ENCODE measurements around the gene TMEM115.

GRCh38 chr3:50389414-50389767 lies 30.1 kb upstream of the TMEM115 start:
- TF ChIP-seq CREB5 (CRISPR knock-in tag; IDR thresholded peaks at IDR 0.05; ENCODE audit: low read depth) (no peak), ARNTL (CRISPR knock-in tag; IDR thresholded peaks at IDR 0.05; ENCODE audit: borderline replicate concordance, low read depth) (no peak), TCF4 (CRISPR knock-in tag; IDR thresholded peaks at IDR 0.05; ENCODE audit: borderline replicate concordance) (no peak), OSR1 (CRISPR knock-in tag; IDR thresholded peaks at IDR 0.05) (no peak), TOX (CRISPR knock-in tag; IDR thresholded peaks at IDR 0.05; ENCODE audit: borderline replicate concordance) (no peak), PATZ1 (CRISPR knock-in tag; IDR thresholded peaks at IDR 0.05; ENCODE audit: borderline replicate concordance) (no peak), RARB (CRISPR knock-in tag; IDR thresholded peaks at IDR 0.05) (no peak), ZC3H10 (CRISPR knock-in tag; IDR thresholded peaks at IDR 0.05) (no peak), CSDC2 (CRISPR knock-in tag; IDR thresholded peaks at IDR 0.05) (no peak), ZFP30 (CRISPR knock-in tag; IDR thresholded peaks at IDR 0.05) (no peak), ZFP3 (CRISPR knock-in tag; IDR thresholded peaks at IDR 0.05) (no peak), POU6F1 (CRISPR knock-in tag; IDR thresholded peaks at IDR 0.05; ENCODE audit: borderline replicate concordance, low read depth) (no peak), GLIS3 (CRISPR knock-in tag; IDR thresholded peaks at IDR 0.05) (no peak)

Measured in SK-N-SH treated with all-trans-retinoic acid at 6 μM for 48 hours (cell line).